ENCODE measurements around the gene KLK10.

- TF ChIP-seq POLR2A (IDR thresholded peaks at IDR 0.05; ENCODE audit: low read depth): no peak
- no peak for TF ChIP-seq EP300 (IDR thresholded peaks at IDR 0.05)
- no peak for TF ChIP-seq POLR2AphosphoS5 (IDR thresholded peaks at IDR 0.05)
- TF ChIP-seq, protein P1, sequence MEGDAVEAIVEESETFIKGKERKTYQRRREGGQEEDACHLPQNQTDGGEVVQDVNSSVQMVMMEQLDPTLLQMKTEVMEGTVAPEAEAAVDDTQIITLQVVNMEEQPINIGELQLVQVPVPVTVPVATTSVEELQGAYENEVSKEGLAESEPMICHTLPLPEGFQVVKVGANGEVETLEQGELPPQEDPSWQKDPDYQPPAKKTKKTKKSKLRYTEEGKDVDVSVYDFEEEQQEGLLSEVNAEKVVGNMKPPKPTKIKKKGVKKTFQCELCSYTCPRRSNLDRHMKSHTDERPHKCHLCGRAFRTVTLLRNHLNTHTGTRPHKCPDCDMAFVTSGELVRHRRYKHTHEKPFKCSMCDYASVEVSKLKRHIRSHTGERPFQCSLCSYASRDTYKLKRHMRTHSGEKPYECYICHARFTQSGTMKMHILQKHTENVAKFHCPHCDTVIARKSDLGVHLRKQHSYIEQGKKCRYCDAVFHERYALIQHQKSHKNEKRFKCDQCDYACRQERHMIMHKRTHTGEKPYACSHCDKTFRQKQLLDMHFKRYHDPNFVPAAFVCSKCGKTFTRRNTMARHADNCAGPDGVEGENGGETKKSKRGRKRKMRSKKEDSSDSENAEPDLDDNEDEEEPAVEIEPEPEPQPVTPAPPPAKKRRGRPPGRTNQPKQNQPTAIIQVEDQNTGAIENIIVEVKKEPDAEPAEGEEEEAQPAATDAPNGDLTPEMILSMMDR (IDR thresholded peaks at IDR 0.05): no peak
Observed at GRCh38 chr19:51031220-51031879, 11.8 kb upstream of the KLK10 start.

Measured in esophagus muscularis mucosa (tissue), 4 donors.